ENCODE results near the gene UGT1A9.
"Not testable (repeated sequence)": the region's sequence is repeated elsewhere in the genome, so short reads cannot be mapped to it uniquely, and the experiment has no call there.

Gene UGT1A9

DNA sequence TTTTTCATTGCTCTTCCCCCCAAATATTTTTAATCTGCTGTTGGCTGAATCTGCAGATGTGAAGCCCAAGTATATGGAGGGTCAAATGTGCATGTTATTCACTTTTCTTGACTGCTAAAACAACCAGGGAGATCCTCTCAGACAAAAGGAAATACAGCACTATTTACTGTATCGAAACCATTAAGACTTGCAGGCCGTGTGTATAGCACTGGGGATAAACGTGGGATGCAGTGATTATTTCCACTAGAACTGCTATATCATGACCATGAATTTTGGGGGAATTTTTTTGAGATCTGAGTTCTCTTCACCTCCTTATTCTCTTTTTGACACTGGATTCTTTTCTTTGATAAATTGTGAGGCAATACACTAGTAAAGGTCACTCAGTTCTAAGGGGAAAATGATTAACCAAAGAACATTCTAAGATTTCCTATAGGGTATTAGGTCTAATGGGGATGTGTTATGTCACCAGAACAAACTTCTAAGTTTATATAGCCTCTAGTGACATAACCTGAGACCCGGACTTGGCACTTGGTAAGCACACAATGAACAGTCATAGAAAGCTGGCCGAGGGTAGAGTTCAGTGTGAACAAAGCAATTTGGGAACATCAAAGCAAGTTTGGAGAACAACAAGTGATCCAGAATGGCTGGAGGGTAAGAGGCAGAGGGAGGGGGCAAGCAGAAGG is 73.5 kb downstream of the UGT1A9 start:
- DNase-seq (ENCODE audit: low read depth) = no peak
- TF ChIP-seq MYC (IDR thresholded peaks at IDR 0.05; ENCODE audit: low read depth, low read length) = no peak
- TF ChIP-seq, protein P1, sequence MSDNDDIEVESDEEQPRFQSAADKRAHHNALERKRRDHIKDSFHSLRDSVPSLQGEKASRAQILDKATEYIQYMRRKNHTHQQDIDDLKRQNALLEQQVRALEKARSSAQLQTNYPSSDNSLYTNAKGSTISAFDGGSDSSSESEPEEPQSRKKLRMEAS (IDR thresholded peaks at IDR 0.05; ENCODE audit: low read depth, low read length) = no peak
- TF ChIP-seq POLR2A (IDR thresholded peaks at IDR 0.05; ENCODE audit: extremely low read depth, insufficient read length) = no peak
- TF ChIP-seq, protein P2, sequence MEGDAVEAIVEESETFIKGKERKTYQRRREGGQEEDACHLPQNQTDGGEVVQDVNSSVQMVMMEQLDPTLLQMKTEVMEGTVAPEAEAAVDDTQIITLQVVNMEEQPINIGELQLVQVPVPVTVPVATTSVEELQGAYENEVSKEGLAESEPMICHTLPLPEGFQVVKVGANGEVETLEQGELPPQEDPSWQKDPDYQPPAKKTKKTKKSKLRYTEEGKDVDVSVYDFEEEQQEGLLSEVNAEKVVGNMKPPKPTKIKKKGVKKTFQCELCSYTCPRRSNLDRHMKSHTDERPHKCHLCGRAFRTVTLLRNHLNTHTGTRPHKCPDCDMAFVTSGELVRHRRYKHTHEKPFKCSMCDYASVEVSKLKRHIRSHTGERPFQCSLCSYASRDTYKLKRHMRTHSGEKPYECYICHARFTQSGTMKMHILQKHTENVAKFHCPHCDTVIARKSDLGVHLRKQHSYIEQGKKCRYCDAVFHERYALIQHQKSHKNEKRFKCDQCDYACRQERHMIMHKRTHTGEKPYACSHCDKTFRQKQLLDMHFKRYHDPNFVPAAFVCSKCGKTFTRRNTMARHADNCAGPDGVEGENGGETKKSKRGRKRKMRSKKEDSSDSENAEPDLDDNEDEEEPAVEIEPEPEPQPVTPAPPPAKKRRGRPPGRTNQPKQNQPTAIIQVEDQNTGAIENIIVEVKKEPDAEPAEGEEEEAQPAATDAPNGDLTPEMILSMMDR (IDR thresholded peaks at IDR 0.05; ENCODE audit: low read depth, low read length) = no peak
- H3K4me3 ChIP-seq (ENCODE audit: low read depth, low read length) = no peak overlapping the region

- not testable (repeated sequence) for DNase-seq (ENCODE audit: low read depth); H3K4me3 ChIP-seq (ENCODE audit: low read depth, low read length)
Observed at GRCh38 chr2:233745838-233746237, 74.1 kb downstream of the UGT1A9 start.

- DNase-seq (ENCODE audit: low read depth) = no peak
- TF ChIP-seq, protein P1 (IDR thresholded peaks at IDR 0.05; ENCODE audit: low read depth, low read length) = no peak
- TF ChIP-seq MYC (IDR thresholded peaks at IDR 0.05; ENCODE audit: low read depth, low read length) (no peak), POLR2A (IDR thresholded peaks at IDR 0.05; ENCODE audit: extremely low read depth, insufficient read length) (no peak)
- TF ChIP-seq, protein P2 (IDR thresholded peaks at IDR 0.05; ENCODE audit: low read depth, low read length) = no peak
- H3K4me3 ChIP-seq (ENCODE audit: low read depth, low read length) = no peak overlapping the region
Observed at GRCh38 chr2:233746475-233747282, 75.0 kb downstream of the UGT1A9 start.

GRCh38 chr2:233747283-233747544 is 75.5 kb downstream of the UGT1A9 start:
- DNase-seq (ENCODE audit: low read depth) = no peak
- no peak for TF ChIP-seq POLR2A (IDR thresholded peaks at IDR 0.05; ENCODE audit: extremely low read depth, insufficient read length)
- TF ChIP-seq, protein P1 (IDR thresholded peaks at IDR 0.05; ENCODE audit: low read depth, low read length) = no peak
- TF ChIP-seq MYC (IDR thresholded peaks at IDR 0.05; ENCODE audit: low read depth, low read length) = no peak
- TF ChIP-seq, protein P2 (IDR thresholded peaks at IDR 0.05; ENCODE audit: low read depth, low read length) = no peak
- H3K4me3 ChIP-seq (ENCODE audit: low read depth, low read length) = no peak overlapping the region

DNA sequence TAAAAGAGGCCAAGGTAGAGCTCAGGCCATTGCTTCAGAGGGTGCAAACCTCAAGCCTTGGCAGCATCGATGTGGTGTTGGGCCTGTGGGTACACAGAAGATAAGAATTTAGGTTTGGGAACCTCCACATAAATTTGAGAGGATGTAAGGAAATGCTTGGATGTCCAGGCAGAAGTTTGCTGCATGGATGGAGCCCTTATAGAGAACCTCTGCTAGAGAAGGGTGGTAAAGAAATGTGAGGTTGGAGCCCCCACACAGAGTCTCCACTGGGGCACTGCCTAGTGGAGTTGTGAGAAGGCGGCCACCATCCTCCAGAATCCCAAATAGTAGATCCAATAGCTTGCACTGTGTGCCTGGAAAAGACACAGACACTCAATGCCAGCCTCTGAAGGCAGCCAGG is 79.0 kb downstream of the UGT1A9 start:
- H3K4me3 ChIP-seq (ENCODE audit: low read depth, low read length); DNase-seq (ENCODE audit: low read depth): not testable (repeated sequence)

DNA sequence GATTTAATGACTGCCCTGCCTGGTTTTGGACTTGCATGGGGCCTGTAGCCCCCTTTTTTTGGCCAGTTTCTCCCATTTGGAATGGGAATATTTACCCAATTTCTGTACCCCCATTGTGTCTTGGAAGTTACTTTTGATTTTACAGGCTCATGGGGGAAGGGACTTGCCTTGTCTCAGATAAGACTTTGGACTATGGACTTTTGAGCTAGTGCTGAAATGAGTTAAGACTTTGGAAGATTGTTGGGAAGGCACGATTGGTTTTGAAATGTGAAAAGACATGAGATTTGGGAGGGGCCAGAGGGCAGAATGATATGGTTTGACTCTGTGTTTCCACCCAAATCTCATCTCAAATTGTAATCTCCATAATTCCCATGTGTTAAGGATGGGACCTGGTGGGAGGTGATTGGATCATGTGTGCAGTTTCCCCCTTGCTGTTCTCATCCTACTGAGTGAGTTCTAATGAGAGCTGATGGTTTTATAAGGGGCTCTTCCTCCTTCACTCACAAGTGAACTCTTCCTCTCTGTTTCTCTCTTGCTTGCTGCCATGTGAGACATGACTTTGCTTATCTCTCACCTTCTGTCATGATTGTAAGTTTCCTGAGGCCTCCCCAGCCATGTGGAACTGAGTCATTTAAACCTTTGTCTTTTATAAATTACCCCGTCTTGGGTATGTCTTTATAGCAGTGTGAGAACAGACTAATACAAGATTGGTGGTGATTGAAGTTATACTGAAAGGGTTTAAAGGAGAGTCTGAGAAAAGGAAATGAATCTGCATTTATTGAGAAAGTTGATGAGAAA is 79.7 kb downstream of the UGT1A9 start:
- H3K4me3 ChIP-seq (ENCODE audit: low read depth, low read length); DNase-seq (ENCODE audit: low read depth): not testable (repeated sequence)

- no peak for DNase-seq (ENCODE audit: low read depth)
- H3K4me3 ChIP-seq (ENCODE audit: low read depth, low read length) = no peak overlapping the region
- no peak for TF ChIP-seq POLR2A (IDR thresholded peaks at IDR 0.05; ENCODE audit: extremely low read depth, insufficient read length)
- TF ChIP-seq MYC (IDR thresholded peaks at IDR 0.05; ENCODE audit: low read depth, low read length) = no peak
- TF ChIP-seq, protein P2 (IDR thresholded peaks at IDR 0.05; ENCODE audit: low read depth, low read length) = no peak
- TF ChIP-seq, protein P1 (IDR thresholded peaks at IDR 0.05; ENCODE audit: low read depth, low read length) = no peak
Observed at GRCh38 chr2:233754872-233755611, 83.3 kb downstream of the UGT1A9 start.
